Thymus (tissue), 11 donors: ENCODE data around the gene SPSB4. TPM values are rescaled to one million over a fixed set of nuclear protein-coding genes. Genes with fewer than 3 reads are reported as not detected.

Source experiments
- DNase-seq, 9 donors: peaks; one replicate each; pipeline ENCODE4 v3.0.0-alpha.2; 2013; ENCODE audit warnings: low spot score in 9 of 9, low read depth in 6 of 9, missing footprints in 1 of 9
- H3K27ac ChIP-seq, 2 donors: one replicate each; pipeline ENCODE4 v1.5.1; 2013; ENCODE audit warnings: control low read depth in 1 of 2, low read depth in 1 of 2, low read length in 1 of 2, mild to moderate bottlenecking in 1 of 2, moderate library complexity in 1 of 2
- H3K27me3 ChIP-seq, 2 donors: one replicate each; pipeline ENCODE4 v1.5.1; 2013; ENCODE audit warnings: low read length in 1 of 2; ENCODE audit not compliant: control insufficient read depth in 2 of 2, insufficient read depth in 1 of 2
- H3K36me3 ChIP-seq, 2 donors: one replicate each; pipeline ENCODE4 v1.5.1; 2013; ENCODE audit warnings: low read length in 1 of 2, mild to moderate bottlenecking in 1 of 2, moderate library complexity in 1 of 2; ENCODE audit not compliant: control insufficient read depth in 2 of 2, insufficient read depth in 2 of 2
- H3K4me1 ChIP-seq, 2 donors: one replicate each; pipeline ENCODE4 v1.5.1; 2013; ENCODE audit warnings: low read length in 2 of 2; ENCODE audit not compliant: control insufficient read depth in 2 of 2, insufficient read depth in 2 of 2
- H3K4me3 ChIP-seq, 2 donors: one replicate each; pipeline ENCODE4 v1.5.1; 2013; ENCODE audit warnings: low read length in 2 of 2, control low read depth in 1 of 2, mild to moderate bottlenecking in 1 of 2
- H3K9me3 ChIP-seq, 2 donors: one replicate each; pipeline ENCODE4 v1.5.1; 2013; ENCODE audit warnings: low read length in 1 of 2, mild to moderate bottlenecking in 1 of 2; ENCODE audit not compliant: control insufficient read depth in 2 of 2, insufficient read depth in 1 of 2
- WGBS: extraction: QIAGEN DNeasy Blood & Tissue Kit; methylation state at CpG from one replicate; pipeline ENCODE4 v1.1.7; 2013; 5-methylcytosine and 5-hydroxymethylcytosine counted together
- polyA plus RNA-seq: library from polyadenylated mRNA; stranded (reverse); fragments of 200-250 nt; gene quantifications from one replicate; pipeline ENCODE4 v1.2.3, GENCODE V29; 2013
- total RNA-seq: library from RNA; stranded (reverse); fragments of 120-200 nt; gene quantifications from one replicate; pipeline ENCODE4 v1.2.4, GENCODE V29; 2013
- donor health status: healthy.

The SPSB4 gene
- total and polyA plus RNA-seq, 2 donors = 0.30 to 0.47 TPM

- DNase-seq = no peak
- H3K36me3 ChIP-seq = no peaks in the 10 kb centered on the region
- WGBS = 100% methylated on average over 2 of the region's 2 CpGs
- H3K27me3 ChIP-seq = peaks cover 0 to 11% of the 10 kb centered on the region in 2 donors
- no peak overlapping the region for H3K4me3 ChIP-seq
- peaks cover 1 to 7% of the 10 kb centered on the region in 2 donors for H3K9me3 ChIP-seq
- H3K27ac ChIP-seq = no peak overlapping the region
- H3K4me1 ChIP-seq = peaks cover 3 to 5% of the 10 kb centered on the region in 2 donors
Measured at GRCh38 chr3:141059816-141060215, 8.7 kb downstream of the SPSB4 start.

GRCh38 chr3:141060327-141060726, 9.2 kb downstream of the SPSB4 start:
- no peak overlapping the region for H3K4me3 ChIP-seq
- no peak for DNase-seq
- H3K27me3 ChIP-seq = peaks cover 0 to 5% of the 10 kb centered on the region in 2 donors
- H3K36me3 ChIP-seq = no peaks in the 10 kb centered on the region
- 98% methylated on average over 3 of the region's 3 CpGs for WGBS
- H3K27ac ChIP-seq = no peak overlapping the region
- H3K4me1 ChIP-seq = peaks cover 3 to 5% of the 10 kb centered on the region in 2 donors
- H3K9me3 ChIP-seq = peaks cover 1 to 7% of the 10 kb centered on the region in 2 donors

GRCh38 chr3:141063831-141064230, 12.7 kb downstream of the SPSB4 start:
- Histone ChIP-seq H3K27ac (peak overlapping the region in 1 of 2 donors; percentile 38), H3K4me1 (peaks cover 3 to 5% of the 10 kb centered on the region in 2 donors), H3K27me3 (no peaks in the 10 kb centered on the region), H3K4me3 (no peak overlapping the region), H3K9me3 (peaks cover 1 to 8% of the 10 kb centered on the region in 2 donors), H3K36me3 (no peaks in the 10 kb centered on the region)
- WGBS = 14% methylated on average over 1 of the region's 1 CpG
- peak in 3 of 9 donors; percentile 33 to 67 (median 37) for DNase-seq

GRCh38 chr3:141064255-141064926, 13.2 kb downstream of the SPSB4 start:
- H3K27me3 ChIP-seq = no peaks in the 10 kb centered on the region
- no peaks in the 10 kb centered on the region for H3K36me3 ChIP-seq
- no peak overlapping the region for H3K27ac ChIP-seq
- no peak overlapping the region for H3K4me3 ChIP-seq
- H3K4me1 ChIP-seq = peaks cover 3 to 5% of the 10 kb centered on the region in 2 donors
- peaks cover 0 to 8% of the 10 kb centered on the region in 2 donors for H3K9me3 ChIP-seq
- 97% methylated on average over 6 of the region's 6 CpGs for WGBS
- DNase-seq = no peak

- no peaks in the 10 kb centered on the region for H3K36me3 ChIP-seq
- WGBS = 87% methylated on average over 4 of the region's 4 CpGs
- H3K27me3 ChIP-seq = no peaks in the 10 kb centered on the region
- H3K4me3 ChIP-seq = no peak overlapping the region
- peaks cover 0 to 8% of the 10 kb centered on the region in 2 donors for H3K9me3 ChIP-seq
- H3K27ac ChIP-seq = no peak overlapping the region
- peaks cover 3 to 5% of the 10 kb centered on the region in 2 donors for H3K4me1 ChIP-seq
- no peak for DNase-seq
Measured at GRCh38 chr3:141065258-141065657, 14.1 kb downstream of the SPSB4 start.

- 97% methylated on average over 81 of the region's 81 CpGs for WGBS
Measured at GRCh38 chr3:141065841-141066805, 15.0 kb downstream of the SPSB4 start.

GRCh38 chr3:141067206-141067974, 16.2 kb downstream of the SPSB4 start:
- Histone ChIP-seq H3K4me3 (no peak overlapping the region), H3K9me3 (peaks cover 0 to 8% of the 10 kb centered on the region in 2 donors), H3K36me3 (no peaks in the 10 kb centered on the region), H3K27ac (no peak overlapping the region), H3K27me3 (no peaks in the 10 kb centered on the region), H3K4me1 (peaks cover 3 to 5% of the 10 kb centered on the region in 2 donors)
- DNase-seq = no peak
- WGBS = 90% methylated on average over 8 of the region's 8 CpGs

More at GRCh38 chr3:141065841-141066805, 15.0 kb downstream of the SPSB4 start:
- Histone ChIP-seq H3K27ac (no peak overlapping the region), H3K36me3 (no peaks in the 10 kb centered on the region), H3K27me3 (no peaks in the 10 kb centered on the region), H3K4me1 (peaks cover 3 to 5% of the 10 kb centered on the region in 2 donors), H3K9me3 (peaks cover 0 to 8% of the 10 kb centered on the region in 2 donors), H3K4me3 (no peak overlapping the region)
- DNase-seq = no peak

GRCh38 chr3:141070229-141070628, 19.1 kb downstream of the SPSB4 start:
- no peaks in the 10 kb centered on the region for H3K36me3 ChIP-seq
- H3K27me3 ChIP-seq = no peaks in the 10 kb centered on the region
- no peaks in the 10 kb centered on the region for H3K4me1 ChIP-seq
- H3K27ac ChIP-seq = no peak overlapping the region
- no peak overlapping the region for H3K4me3 ChIP-seq
- peaks cover 0 to 6% of the 10 kb centered on the region in 2 donors for H3K9me3 ChIP-seq
- no peak for DNase-seq
- 97% methylated on average over 1 of the region's 1 CpG for WGBS
